ENCODE results near the gene WDR27.

WDR27 gene

DNA sequence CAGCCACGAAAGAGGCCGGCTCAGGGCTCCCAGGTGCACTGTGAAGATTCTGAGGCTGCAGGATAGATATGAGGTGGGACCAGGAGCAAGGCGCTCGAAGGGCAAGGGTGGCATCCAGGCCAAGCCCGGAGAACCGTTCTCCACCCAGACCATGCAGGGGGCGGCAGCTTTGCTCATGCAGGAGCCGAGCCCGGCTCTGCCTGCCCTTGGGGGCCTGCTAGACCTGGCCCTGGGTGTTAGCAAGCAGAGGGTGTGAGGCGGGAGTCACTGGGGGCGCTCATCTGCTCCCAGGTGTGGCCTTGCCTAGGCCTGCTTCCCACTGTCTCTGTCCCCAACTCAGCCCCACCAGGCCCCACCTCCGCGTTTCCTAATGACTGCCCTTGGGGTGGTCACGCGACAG lies 59.4 kb downstream of the WDR27 start:
- H3K4me3 ChIP-seq (ENCODE audit: low read depth, low read length), result no peak overlapping the region
- TF ChIP-seq, protein P1, sequence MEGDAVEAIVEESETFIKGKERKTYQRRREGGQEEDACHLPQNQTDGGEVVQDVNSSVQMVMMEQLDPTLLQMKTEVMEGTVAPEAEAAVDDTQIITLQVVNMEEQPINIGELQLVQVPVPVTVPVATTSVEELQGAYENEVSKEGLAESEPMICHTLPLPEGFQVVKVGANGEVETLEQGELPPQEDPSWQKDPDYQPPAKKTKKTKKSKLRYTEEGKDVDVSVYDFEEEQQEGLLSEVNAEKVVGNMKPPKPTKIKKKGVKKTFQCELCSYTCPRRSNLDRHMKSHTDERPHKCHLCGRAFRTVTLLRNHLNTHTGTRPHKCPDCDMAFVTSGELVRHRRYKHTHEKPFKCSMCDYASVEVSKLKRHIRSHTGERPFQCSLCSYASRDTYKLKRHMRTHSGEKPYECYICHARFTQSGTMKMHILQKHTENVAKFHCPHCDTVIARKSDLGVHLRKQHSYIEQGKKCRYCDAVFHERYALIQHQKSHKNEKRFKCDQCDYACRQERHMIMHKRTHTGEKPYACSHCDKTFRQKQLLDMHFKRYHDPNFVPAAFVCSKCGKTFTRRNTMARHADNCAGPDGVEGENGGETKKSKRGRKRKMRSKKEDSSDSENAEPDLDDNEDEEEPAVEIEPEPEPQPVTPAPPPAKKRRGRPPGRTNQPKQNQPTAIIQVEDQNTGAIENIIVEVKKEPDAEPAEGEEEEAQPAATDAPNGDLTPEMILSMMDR (conservative IDR thresholded peaks at IDR 0.05; ENCODE audit: low read depth, low read length), result no peak

DNA sequence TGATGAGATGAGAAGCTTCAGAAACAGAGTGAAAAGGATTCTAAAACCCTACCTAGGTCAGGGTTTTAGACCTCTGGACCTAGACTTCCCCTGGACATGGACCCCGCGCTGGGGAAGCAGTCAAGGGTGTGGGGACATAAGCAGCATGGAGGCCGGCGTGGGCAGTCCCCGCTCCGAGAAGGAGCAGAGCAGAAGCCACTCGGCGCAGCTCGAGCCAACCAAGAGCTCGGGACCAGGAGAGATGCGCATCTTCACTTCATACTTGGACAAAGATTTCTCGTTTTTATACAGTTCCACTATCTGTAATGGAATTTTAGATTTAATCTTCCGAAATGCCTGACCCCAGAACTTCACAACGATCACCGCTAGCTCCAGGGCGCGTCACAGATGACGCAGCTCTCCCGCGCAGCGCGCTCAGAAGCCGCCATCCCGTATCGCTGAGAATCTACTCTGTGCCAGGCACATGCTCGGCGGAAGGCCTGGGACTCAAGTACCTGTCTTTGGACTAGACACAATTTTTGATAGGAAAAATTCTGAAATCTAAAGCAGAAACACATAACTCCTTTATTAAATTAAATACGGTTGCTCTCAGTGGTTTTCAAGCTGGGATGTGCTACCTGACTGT lies 60.3 kb downstream of the WDR27 start:
- DNase-seq (ENCODE audit: low read depth), result no peak
- no peak overlapping the region for H3K4me3 ChIP-seq (ENCODE audit: low read depth, low read length)
- TF ChIP-seq, protein P1 (conservative IDR thresholded peaks at IDR 0.05; ENCODE audit: low read depth, low read length), result no peak

More for the DNA sequence above, 59.4 kb downstream of the WDR27 start:
- DNase-seq (ENCODE audit: low read depth), result no peak

DNA sequence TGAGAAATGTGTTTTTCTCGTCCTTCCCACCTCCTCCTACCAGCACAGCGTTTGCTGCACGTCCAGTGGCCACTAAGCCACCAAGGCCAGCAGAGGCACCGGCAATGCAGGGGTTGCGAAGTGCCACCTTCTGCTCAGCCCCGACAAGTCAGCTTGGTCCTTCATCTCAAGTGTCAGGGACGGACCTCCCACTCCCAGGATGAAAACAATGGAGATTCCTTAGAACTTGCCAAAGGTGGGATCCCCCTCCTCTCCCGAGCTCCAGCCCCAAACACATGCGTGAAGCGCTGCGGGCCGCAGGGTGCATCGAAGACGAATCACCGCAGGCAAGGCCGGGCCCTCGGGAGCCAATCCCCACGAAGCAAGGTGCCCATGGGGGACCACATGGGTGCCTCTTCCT lies 60.8 kb downstream of the WDR27 start:
- TF ChIP-seq, protein P1 (conservative IDR thresholded peaks at IDR 0.05; ENCODE audit: low read depth, low read length), result no peak
- DNase-seq (ENCODE audit: low read depth), result no peak
- no peak overlapping the region for H3K4me3 ChIP-seq (ENCODE audit: low read depth, low read length)

DNA sequence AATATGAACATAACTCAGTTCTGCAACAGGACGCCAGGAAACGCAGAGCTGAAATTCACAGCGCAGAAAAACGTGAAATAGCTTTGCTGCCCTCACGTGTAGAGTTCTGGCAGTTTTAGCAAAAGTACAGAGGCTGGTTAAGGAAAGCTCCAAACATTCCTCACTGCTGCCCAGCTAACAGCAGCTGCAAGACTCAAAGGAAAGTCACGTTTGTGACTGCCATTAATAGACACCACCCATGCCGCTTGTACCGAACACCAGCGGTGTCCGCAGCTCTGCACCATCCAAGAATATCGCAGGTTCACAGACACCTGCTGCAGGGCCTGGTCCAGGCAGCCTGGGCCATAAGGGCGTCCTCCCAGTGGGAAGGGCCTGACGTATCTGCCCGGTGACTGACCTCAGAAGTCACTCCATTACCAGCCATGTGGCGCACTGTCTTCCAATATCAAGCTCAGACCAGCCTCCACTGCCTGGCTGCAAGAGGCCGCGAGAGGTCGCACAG lies 61.4 kb downstream of the WDR27 start:
- peak; percentile 39 for DNase-seq (ENCODE audit: low read depth)
- H3K4me3 ChIP-seq (ENCODE audit: low read depth, low read length), result no peak overlapping the region
- TF ChIP-seq, protein P1 (conservative IDR thresholded peaks at IDR 0.05; ENCODE audit: low read depth, low read length), result peak; percentile 47

DNA sequence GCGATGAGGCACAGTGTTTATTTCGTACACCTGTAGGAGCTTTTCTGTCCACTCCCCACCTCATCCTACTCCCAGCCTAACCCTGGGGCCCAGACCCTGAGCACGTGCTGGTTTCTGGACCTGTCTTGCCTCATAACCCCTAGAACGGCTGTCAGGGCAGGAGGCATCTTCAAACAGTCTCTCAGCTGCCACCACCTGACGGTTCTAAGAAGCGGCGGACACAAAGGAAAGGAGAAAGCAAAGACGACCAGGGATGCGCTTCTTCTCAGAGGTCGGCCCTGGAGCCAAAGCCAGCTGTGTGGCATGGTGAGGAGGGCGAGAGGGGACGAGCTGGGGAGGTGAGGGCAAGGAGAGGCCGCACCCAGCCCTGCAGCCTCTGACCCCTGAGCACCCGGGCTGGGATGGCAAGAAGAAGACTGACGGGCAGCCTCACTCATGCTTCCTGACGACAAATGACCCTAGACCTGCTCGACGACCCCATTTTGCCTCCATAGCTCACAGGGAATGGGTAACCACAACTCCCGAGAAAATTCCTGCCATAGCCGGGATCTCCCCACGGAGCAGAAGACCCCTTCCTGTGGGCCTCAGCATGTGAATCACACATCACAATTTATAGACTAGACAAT lies 62.1 kb downstream of the WDR27 start:
- DNase-seq (ENCODE audit: low read depth), result peak; percentile 16
- H3K4me3 ChIP-seq (ENCODE audit: low read depth, low read length), result no peak overlapping the region
- TF ChIP-seq, protein P1 (conservative IDR thresholded peaks at IDR 0.05; ENCODE audit: low read depth, low read length), result no peak

DNA sequence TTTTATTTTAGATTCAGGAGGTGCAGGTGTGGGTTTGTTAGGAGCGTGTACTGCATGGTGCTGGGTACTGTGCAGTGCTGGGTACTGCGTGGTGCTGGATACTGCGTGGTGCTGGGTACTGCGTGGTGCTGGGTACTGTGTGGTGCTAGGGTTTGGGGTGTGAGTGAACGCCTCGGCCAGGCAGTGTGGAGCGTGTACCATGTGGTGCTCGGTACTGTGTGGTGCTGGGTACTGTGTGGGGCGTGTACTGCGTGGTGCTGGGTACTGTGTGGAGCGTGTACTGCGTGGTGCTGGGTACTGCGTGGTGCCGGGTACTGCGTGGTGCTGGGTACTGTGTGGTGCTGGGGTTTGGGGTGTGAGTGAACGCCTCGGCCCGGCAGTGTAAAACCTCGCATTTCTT lies 62.9 kb downstream of the WDR27 start:
- no peak for DNase-seq (ENCODE audit: low read depth)
- H3K4me3 ChIP-seq (ENCODE audit: low read depth, low read length), result no peak overlapping the region
- TF ChIP-seq, protein P1 (conservative IDR thresholded peaks at IDR 0.05; ENCODE audit: low read depth, low read length), result no peak

DNA sequence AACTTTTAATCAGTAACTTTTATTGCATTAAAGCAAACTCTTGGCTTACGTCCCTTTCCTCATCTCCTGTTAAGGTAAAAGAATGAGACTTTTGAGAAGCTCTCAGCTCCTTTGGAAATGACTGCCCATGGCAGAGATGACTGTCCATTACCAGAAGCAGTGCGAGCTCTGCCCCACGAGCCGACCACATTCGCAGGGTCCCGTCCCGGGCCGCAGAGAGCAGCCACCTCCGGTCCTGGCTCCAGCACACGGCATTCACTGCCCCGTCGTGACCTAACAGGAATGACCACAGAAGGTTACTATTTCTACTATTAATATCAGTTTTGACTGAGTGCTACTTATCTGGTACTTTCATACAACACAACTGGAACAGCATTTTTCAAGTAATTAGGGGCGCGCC lies 63.4 kb downstream of the WDR27 start:
- DNase-seq (ENCODE audit: low read depth), result no peak
- H3K4me3 ChIP-seq (ENCODE audit: low read depth, low read length), result no peak overlapping the region
- TF ChIP-seq, protein P1 (conservative IDR thresholded peaks at IDR 0.05; ENCODE audit: low read depth, low read length), result no peak
